HEK293 (cell line): ENCODE measurements around the gene NHS.

Source experiments
- CTCF ChIA-PET: fragments of 350-600 bp; formaldehyde crosslinking; extraction: SDS; loops from one replicate; lab custom pipeline; 2021; ENCODE audit warnings: antibody characterized with exemption; lab: Yijun Ruan, JAX
- POLR2A ChIA-PET: fragments of 300-600 bp; formaldehyde crosslinking; extraction: SDS; loops from one replicate; lab custom pipeline; 2020; ENCODE audit warnings: antibody characterized with exemption, inconsistent platforms; lab: Yijun Ruan, JAX
- H3K27ac ChIP-seq: fragments of 200-500 bp; sonication (Bioruptor generic); 2 replicates; pipeline ENCODE4 v1.5.1; 2014; ENCODE audit warnings: low read depth, low read length, control low read depth, inconsistent platforms; ENCODE audit errors: extremely low read depth
- H3K36me3 ChIP-seq, 2 experiments: fragments of 200-500 bp in 1 of 2; sonication (Bioruptor generic) in 1 of 2; 1 replicate in 1 of 2; 2 replicates in 1 of 2; pipeline ENCODE4 v1.5.1; 2014 to 2017; ENCODE audit warnings: inconsistent platforms in 2 of 2, low read length in 2 of 2; ENCODE audit not compliant: control insufficient read depth in 2 of 2, insufficient read depth in 1 of 2
- H3K4me1 ChIP-seq: fragments of 200-500 bp; sonication (Bioruptor generic); 2 replicates; pipeline ENCODE4 v1.5.1; 2014; ENCODE audit warnings: mild to moderate bottlenecking, low read length, inconsistent platforms; ENCODE audit not compliant: control insufficient read depth, insufficient read depth
- H3K4me3 ChIP-seq: 2 replicates; pipeline ENCODE4 v1.5.1; 2011; ENCODE audit warnings: low read depth, mild to moderate bottlenecking, control low read depth, low read length, moderate library complexity
- H3K9me3 ChIP-seq: fragments of 200-500 bp; sonication (Bioruptor generic); 2 replicates; pipeline ENCODE4 v1.5.1; 2014; ENCODE audit warnings: low read depth, low read length, inconsistent platforms; ENCODE audit not compliant: control insufficient read depth, insufficient read depth
- AEBP2 ChIP-seq: fragments of 450-650 bp; formaldehyde crosslinking; IDR thresholded peaks from 2 replicates; pipeline ENCODE4 v1.5.1; 2016; ENCODE audit warnings: missing biosample characterization, missing genetic modification characterization, borderline replicate concordance
- SCRT2 ChIP-seq: fragments of 450-650 bp; formaldehyde crosslinking; IDR thresholded peaks from 2 replicates; pipeline ENCODE4 v1.5.1; 2016; ENCODE audit warnings: missing biosample characterization, missing genetic modification characterization
- SP3 ChIP-seq: fragments of 450-650 bp; formaldehyde crosslinking; IDR thresholded peaks from 2 replicates; pipeline ENCODE4 v1.5.1; 2016; ENCODE audit warnings: missing biosample characterization, missing genetic modification characterization
- TCF7L2 ChIP-seq: IDR thresholded peaks from 2 replicates; pipeline ENCODE4 v1.6.1; 2011; ENCODE audit warnings: low read depth, mild to moderate bottlenecking, inconsistent platforms, low read length, moderate library complexity, borderline replicate concordance
- YY2 ChIP-seq: fragments of 450-650 bp; formaldehyde crosslinking; IDR thresholded peaks from 2 replicates; pipeline ENCODE4 v1.5.1; 2016; ENCODE audit warnings: missing biosample characterization, missing genetic modification characterization
- ZBTB10 ChIP-seq: fragments of 450-650 bp; formaldehyde crosslinking; IDR thresholded peaks from 2 replicates; pipeline ENCODE4 v1.5.1; 2016; ENCODE audit warnings: missing biosample characterization, missing genetic modification characterization
- ZBTB11 ChIP-seq: fragments of 450-650 bp; formaldehyde crosslinking; conservative IDR thresholded peaks from 2 replicates; pipeline ENCODE4 v1.5.1; 2016; ENCODE audit warnings: low read depth, missing biosample characterization, missing genetic modification characterization
- ZFHX2 ChIP-seq: fragments of 450-650 bp; formaldehyde crosslinking; conservative IDR thresholded peaks from 2 replicates; pipeline ENCODE4 v1.5.1; 2016; ENCODE audit warnings: missing biosample characterization, missing genetic modification characterization
- ZNF140 ChIP-seq: fragments of 450-650 bp; formaldehyde crosslinking; IDR thresholded peaks from 2 replicates; pipeline ENCODE4 v1.5.1; 2016; ENCODE audit warnings: missing biosample characterization, missing genetic modification characterization
- ZNF146 ChIP-seq: fragments of 450-650 bp; formaldehyde crosslinking; IDR thresholded peaks from 2 replicates; pipeline ENCODE4 v1.5.1; 2016; ENCODE audit warnings: missing biosample characterization, missing genetic modification characterization
- ZNF169 ChIP-seq: fragments of 450-650 bp; formaldehyde crosslinking; IDR thresholded peaks from 2 replicates; pipeline ENCODE4 v1.5.1; 2016; ENCODE audit warnings: missing biosample characterization, missing genetic modification characterization
- ZNF202 ChIP-seq: fragments of 450-650 bp; formaldehyde crosslinking; IDR thresholded peaks from 2 replicates; pipeline ENCODE4 v1.5.1; 2016; ENCODE audit warnings: missing biosample characterization, missing genetic modification characterization, borderline replicate concordance
- ZNF211 ChIP-seq: fragments of 450-650 bp; formaldehyde crosslinking; IDR thresholded peaks from 2 replicates; pipeline ENCODE4 v1.5.1; 2016; ENCODE audit warnings: low read depth, missing biosample characterization, missing genetic modification characterization
- ZNF214 ChIP-seq: fragments of 450-650 bp; formaldehyde crosslinking; IDR thresholded peaks from 2 replicates; pipeline ENCODE4 v1.5.1; 2017; ENCODE audit warnings: missing biosample characterization, mild to moderate bottlenecking, missing genetic modification characterization, borderline replicate concordance
- ZNF292 ChIP-seq: fragments of 450-650 bp; formaldehyde crosslinking; IDR thresholded peaks from 2 replicates; pipeline ENCODE4 v1.5.1; 2016; ENCODE audit warnings: low read depth, missing biosample characterization, missing genetic modification characterization, borderline replicate concordance
- ZNF311 ChIP-seq: fragments of 450-650 bp; formaldehyde crosslinking; IDR thresholded peaks from 2 replicates; pipeline ENCODE4 v1.5.1; 2017; ENCODE audit warnings: missing biosample characterization, missing genetic modification characterization, borderline replicate concordance
- ZNF324 ChIP-seq: fragments of 450-650 bp; formaldehyde crosslinking; IDR thresholded peaks from 2 replicates; pipeline ENCODE4 v1.5.1; 2016; ENCODE audit warnings: missing biosample characterization, missing genetic modification characterization
- ZNF341 ChIP-seq: fragments of 450-650 bp; formaldehyde crosslinking; IDR thresholded peaks from 2 replicates; pipeline ENCODE4; 2016; ENCODE audit warnings: low read depth, missing biosample characterization, missing genetic modification characterization
- ZNF391 ChIP-seq: fragments of 450-650 bp; formaldehyde crosslinking; IDR thresholded peaks from 2 replicates; pipeline ENCODE4 v1.5.1; 2016; ENCODE audit warnings: low read depth, missing biosample characterization, missing genetic modification characterization, borderline replicate concordance
- ZNF398 ChIP-seq: fragments of 450-650 bp; formaldehyde crosslinking; IDR thresholded peaks from 2 replicates; pipeline ENCODE4 v1.5.1; 2017; ENCODE audit warnings: missing biosample characterization, missing genetic modification characterization
- ZNF433 ChIP-seq: fragments of 450-650 bp; formaldehyde crosslinking; IDR thresholded peaks from 2 replicates; pipeline ENCODE4 v1.5.1; 2016; ENCODE audit warnings: missing biosample characterization, missing genetic modification characterization, low read depth
- ZNF473 ChIP-seq: fragments of 450-650 bp; formaldehyde crosslinking; IDR thresholded peaks from 2 replicates; pipeline ENCODE4 v1.5.1; 2017; ENCODE audit warnings: missing biosample characterization, missing genetic modification characterization
- ZNF521 ChIP-seq: fragments of 450-650 bp; formaldehyde crosslinking; IDR thresholded peaks from 2 replicates; pipeline ENCODE4 v1.5.1; 2017; ENCODE audit warnings: missing biosample characterization, mild to moderate bottlenecking, missing genetic modification characterization
- ZNF555 ChIP-seq: fragments of 450-650 bp; formaldehyde crosslinking; conservative IDR thresholded peaks from 2 replicates; pipeline ENCODE4 v1.5.1; 2017; ENCODE audit warnings: missing biosample characterization, mild to moderate bottlenecking, missing genetic modification characterization, inconsistent platforms
- ZNF704 ChIP-seq: fragments of 450-650 bp; formaldehyde crosslinking; IDR thresholded peaks from 2 replicates; pipeline ENCODE4 v1.5.1; 2016; ENCODE audit warnings: missing biosample characterization, missing genetic modification characterization
- ZNF747 ChIP-seq: fragments of 450-650 bp; formaldehyde crosslinking; IDR thresholded peaks from 2 replicates; pipeline ENCODE4 v1.5.1; 2016; ENCODE audit warnings: missing biosample characterization, missing genetic modification characterization
- ZSCAN30 ChIP-seq: fragments of 450-650 bp; IDR thresholded peaks from 2 replicates; pipeline ENCODE4 v1.5.1; 2018; ENCODE audit warnings: missing biosample characterization, mild to moderate bottlenecking, missing genetic modification characterization, moderate library complexity

NHS gene

GRCh38 chrX:17567187-17567586, 192.2 kb downstream of the NHS start:
- POLR2A ChIA-PET, result no interaction called here
- H3K4me1 ChIP-seq, result no peaks in the 10 kb centered on the region
- no peaks in the 10 kb centered on the region for H3K36me3 ChIP-seq
- no peak overlapping the region for H3K4me3 ChIP-seq
- no peaks in the 10 kb centered on the region for H3K9me3 ChIP-seq
- H3K27ac ChIP-seq, result no peak overlapping the region
- TF ChIP-seq ZNF324 (no peak), ZNF311 (no peak), ZNF521 (tag by site-specific recombination) (no peak), TCF7L2 (no peak), ZBTB10 (tag by site-specific recombination) (no peak), ZNF202 (tag by site-specific recombination) (no peak), ZNF214 (tag by site-specific recombination) (no peak), ZNF341 (tag by site-specific recombination) (no peak), ZFHX2 (tag by site-specific recombination) (no peak), ZNF169 (no peak), ZNF747 (no peak), ZNF398 (no peak), SP3 (tag by site-specific recombination) (no peak), ZNF292 (tag by site-specific recombination) (no peak), ZNF211 (no peak), YY2 (no peak)
- TF ChIP-seq, all 188 proteins: peak for 0
- CTCF ChIA-PET, result interaction anchor here (0.6 kb wide), 1 partner anchor 26 kb away, joined by 3 read pairs; no protein-coding TSS in a partner anchor

- CTCF ChIA-PET, result no interaction called here
- Histone ChIP-seq H3K9me3 (no peaks in the 10 kb centered on the region), H3K4me3 (no peak overlapping the region), H3K4me1 (no peaks in the 10 kb centered on the region), H3K27ac (no peak overlapping the region), H3K36me3 (no peaks in the 10 kb centered on the region)
- POLR2A ChIA-PET, result no interaction called here
- TF ChIP-seq ZBTB11 (tag by site-specific recombination) (no peak), ZNF473 (tag by site-specific recombination) (no peak), ZNF704 (no peak), ZNF146 (tag by site-specific recombination) (no peak), SCRT2 (no peak), ZNF391 (tag by site-specific recombination) (no peak), ZSCAN30 (tag by site-specific recombination) (no peak), ZNF140 (no peak), AEBP2 (tag by site-specific recombination) (no peak), ZNF433 (no peak), ZNF555 (tag by site-specific recombination) (no peak)
These were observed 192.8 kb downstream of the NHS start for GRCh38 chrX:17567821-17568220.
